Prostate gland (tissue), 2 donors: ENCODE data around the gene RGS12.

Experiments used
- POLR2A ChIP-seq: fragments of 450-650 bp; IDR thresholded peaks from one replicate; pipeline ENCODE4 v1.6.1; 2016; ENCODE audit warnings: antibody characterized with exemption, mild to moderate bottlenecking
- TF ChIP-seq, protein P1 (sequence below), 4 experiments: fragments of 200-600 bp in 2 of 4; fragments of 450-650 bp in 2 of 4; sonication (generic) in 2 of 4; IDR thresholded peaks; 1 replicate in 3 of 4; 2 replicates in 1 of 4; pipeline ENCODE4 v1.5.1; 2016 to 2019; ENCODE audit warnings: antibody characterized with exemption in 4 of 4, mild to moderate bottlenecking in 2 of 4, moderate library complexity in 2 of 4

DNA sequence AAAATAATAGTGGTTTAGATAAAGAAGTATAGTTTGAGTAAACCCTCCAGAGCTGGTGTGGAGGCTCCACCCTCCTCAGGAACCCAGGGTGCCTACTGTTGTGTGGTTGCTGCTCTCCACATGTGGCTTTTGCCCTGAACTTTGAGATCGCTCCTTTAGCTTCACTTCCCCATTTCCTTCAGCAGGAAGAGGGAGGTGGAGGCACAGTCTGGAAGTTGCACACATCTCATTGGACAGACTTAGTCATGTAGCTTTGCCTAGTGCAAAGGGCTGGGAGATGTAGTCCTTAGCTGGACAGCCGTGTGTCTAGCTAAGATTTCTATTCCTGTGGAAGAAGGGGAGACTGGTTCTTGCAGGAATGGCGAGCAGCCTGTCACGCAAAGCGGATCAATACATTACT lies 37.9 kb downstream of the RGS12 start:
- TF ChIP-seq, protein P1, sequence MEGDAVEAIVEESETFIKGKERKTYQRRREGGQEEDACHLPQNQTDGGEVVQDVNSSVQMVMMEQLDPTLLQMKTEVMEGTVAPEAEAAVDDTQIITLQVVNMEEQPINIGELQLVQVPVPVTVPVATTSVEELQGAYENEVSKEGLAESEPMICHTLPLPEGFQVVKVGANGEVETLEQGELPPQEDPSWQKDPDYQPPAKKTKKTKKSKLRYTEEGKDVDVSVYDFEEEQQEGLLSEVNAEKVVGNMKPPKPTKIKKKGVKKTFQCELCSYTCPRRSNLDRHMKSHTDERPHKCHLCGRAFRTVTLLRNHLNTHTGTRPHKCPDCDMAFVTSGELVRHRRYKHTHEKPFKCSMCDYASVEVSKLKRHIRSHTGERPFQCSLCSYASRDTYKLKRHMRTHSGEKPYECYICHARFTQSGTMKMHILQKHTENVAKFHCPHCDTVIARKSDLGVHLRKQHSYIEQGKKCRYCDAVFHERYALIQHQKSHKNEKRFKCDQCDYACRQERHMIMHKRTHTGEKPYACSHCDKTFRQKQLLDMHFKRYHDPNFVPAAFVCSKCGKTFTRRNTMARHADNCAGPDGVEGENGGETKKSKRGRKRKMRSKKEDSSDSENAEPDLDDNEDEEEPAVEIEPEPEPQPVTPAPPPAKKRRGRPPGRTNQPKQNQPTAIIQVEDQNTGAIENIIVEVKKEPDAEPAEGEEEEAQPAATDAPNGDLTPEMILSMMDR (IDR thresholded peaks at IDR 0.05) = no peak
- TF ChIP-seq POLR2A = no peak
